Activated CD4-positive, alpha-beta T cell treated with anti-CD3 and anti-CD28 coated beads, Interleukin-2, amount 10 ng/mL, durations not matched to agents 24 days and 14 days (primary cell): ENCODE measurements around the gene RSPRY1. TPM values are rescaled to one million over a fixed set of nuclear protein-coding genes. Genes with fewer than 3 reads are reported as not detected.
"Not testable (repeated sequence)": the region's sequence is repeated elsewhere in the genome, so short reads cannot be mapped to it uniquely, and the experiment has no call there.

Experiments used
- DNase-seq: peaks from one replicate; pipeline ENCODE4 v3.0.0; 2022
- H3K27ac Mint-ChIP-seq: one replicate; pipeline ENCODE4 v1.8.0; 2022; ENCODE audit warnings: mild to moderate bottlenecking, mixed read lengths
- H3K27me3 Mint-ChIP-seq: one replicate; pipeline ENCODE4 v1.8.0; 2022; ENCODE audit warnings: mixed read lengths
- H3K36me3 Mint-ChIP-seq: one replicate; pipeline ENCODE4 v1.8.0; 2022; ENCODE audit warnings: low read depth, mild to moderate bottlenecking, mixed read lengths
- H3K4me1 Mint-ChIP-seq: one replicate; pipeline ENCODE4 v1.8.0; 2021; ENCODE audit warnings: mixed read lengths
- H3K4me3 Mint-ChIP-seq: one replicate; pipeline ENCODE4 v1.8.0; 2022; ENCODE audit warnings: mild to moderate bottlenecking, moderate library complexity, mixed read lengths
- H3K9me3 Mint-ChIP-seq: one replicate; pipeline ENCODE4 v1.8.0; 2021; ENCODE audit warnings: mixed read lengths
- intact Hi-C: fragments of 100-400 bp; cut with micrococcal nuclease; formaldehyde crosslinking; loops from one replicate; pipeline ENCODE4 v1.15.1; 2023
- total RNA-seq: library from RNA; stranded (reverse); gene quantifications from 2 replicates; pipeline ENCODE4 v1.2.3, GENCODE V29; 2022

RSPRY1 gene
- total RNA-seq, 1 donor from 2014 or later: 36.6 TPM

GRCh38 chr16:57186872-57187854 is 1.0 kb downstream of the RSPRY1 start:
- H3K36me3 Mint-ChIP-seq: peaks cover 14% of the 10 kb centered on the region

GRCh38 chr16:57187902-57188710 is 2.0 kb downstream of the RSPRY1 start:
- Mint-ChIP-seq H3K36me3 (peaks cover 14% of the 10 kb centered on the region), H3K4me1 (peaks cover 32% of the 10 kb centered on the region), H3K4me3 (peak overlapping the region; percentile 97)
- H3K9me3 Mint-ChIP-seq, H3K27ac Mint-ChIP-seq, H3K27me3 Mint-ChIP-seq, DNase-seq: not testable (repeated sequence)
- intact Hi-C loops: loop anchor here (5.0 to 10.0 kb wide), 4 partner anchors 97 to 733 kb away; partner anchors contain the start of genes CCDC102A, NUDT21, OGFOD1 and PLLP

More at GRCh38 chr16:57186872-57187854, 1.0 kb downstream of the RSPRY1 start:
- peaks cover 2% of the 10 kb centered on the region for H3K27me3 Mint-ChIP-seq
- H3K9me3 Mint-ChIP-seq: no peaks in the 10 kb centered on the region
- intact Hi-C loops: loop anchor here (1.0 to 10.0 kb wide), 6 partner anchors 58 to 732 kb away; partner anchors contain the start of genes ARL2BP, CCDC102A, CIAPIN1 and COQ9
- peak overlapping the region; percentile 98 for H3K27ac Mint-ChIP-seq
- peak; percentile 78 for DNase-seq
- peaks cover 32% of the 10 kb centered on the region for H3K4me1 Mint-ChIP-seq
- H3K4me3 Mint-ChIP-seq: peak overlapping the region; percentile 97

- H3K36me3 Mint-ChIP-seq: peaks cover 14% of the 10 kb centered on the region
- H3K9me3 Mint-ChIP-seq: no peaks in the 10 kb centered on the region
- no peak for DNase-seq
- peaks cover 2% of the 10 kb centered on the region for H3K27me3 Mint-ChIP-seq
- intact Hi-C loops: loop anchor here (5.0 to 10.0 kb wide), 4 partner anchors 96 to 734 kb away; partner anchors contain the start of genes CCDC102A, NUDT21, OGFOD1 and PLLP
- no peak overlapping the region for H3K27ac Mint-ChIP-seq
- peaks cover 33% of the 10 kb centered on the region for H3K4me1 Mint-ChIP-seq
- no peak overlapping the region for H3K4me3 Mint-ChIP-seq
These were observed 2.5 kb downstream of the RSPRY1 start for GRCh38 chr16:57188711-57189002.

DNA sequence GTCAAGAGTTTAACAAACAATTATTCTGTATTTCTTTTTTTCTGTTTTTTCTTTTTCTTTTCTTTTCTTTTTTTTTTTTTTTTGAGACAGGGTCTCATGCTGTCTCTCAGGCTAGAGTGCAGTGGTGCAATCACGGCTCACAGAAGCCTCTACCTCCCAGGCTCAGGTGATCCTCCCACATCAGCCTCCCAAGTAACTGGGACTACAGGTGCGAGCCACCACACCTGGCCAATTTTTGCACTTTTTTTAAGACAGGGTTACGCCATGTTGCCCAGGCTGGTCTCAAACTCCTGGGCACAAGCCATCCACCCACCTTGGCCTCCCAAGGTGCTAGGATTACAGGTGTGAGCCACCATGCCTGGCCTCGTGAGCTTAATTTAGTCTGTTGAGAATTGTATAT is 3.4 kb downstream of the RSPRY1 start:
- intact Hi-C loops: loop anchor here (5.0 to 10.0 kb wide), 4 partner anchors 95 to 735 kb away; partner anchors contain the start of genes CCDC102A, NUDT21, OGFOD1 and PLLP
- H3K27ac Mint-ChIP-seq, DNase-seq, H3K9me3 Mint-ChIP-seq, H3K27me3 Mint-ChIP-seq, H3K4me3 Mint-ChIP-seq: not testable (repeated sequence)
- peaks cover 32% of the 10 kb centered on the region for H3K4me1 Mint-ChIP-seq
- peaks cover 14% of the 10 kb centered on the region for H3K36me3 Mint-ChIP-seq

- no peaks in the 10 kb centered on the region for H3K9me3 Mint-ChIP-seq
- no peak overlapping the region for H3K27ac Mint-ChIP-seq
- no peak for DNase-seq
- peaks cover 2% of the 10 kb centered on the region for H3K27me3 Mint-ChIP-seq
- H3K4me3 Mint-ChIP-seq: no peak overlapping the region
- peaks cover 28% of the 10 kb centered on the region for H3K4me1 Mint-ChIP-seq
- intact Hi-C loops: no loop called here
- peaks cover 14% of the 10 kb centered on the region for H3K36me3 Mint-ChIP-seq
These were observed 4.0 kb downstream of the RSPRY1 start for GRCh38 chr16:57190136-57190535.

DNA sequence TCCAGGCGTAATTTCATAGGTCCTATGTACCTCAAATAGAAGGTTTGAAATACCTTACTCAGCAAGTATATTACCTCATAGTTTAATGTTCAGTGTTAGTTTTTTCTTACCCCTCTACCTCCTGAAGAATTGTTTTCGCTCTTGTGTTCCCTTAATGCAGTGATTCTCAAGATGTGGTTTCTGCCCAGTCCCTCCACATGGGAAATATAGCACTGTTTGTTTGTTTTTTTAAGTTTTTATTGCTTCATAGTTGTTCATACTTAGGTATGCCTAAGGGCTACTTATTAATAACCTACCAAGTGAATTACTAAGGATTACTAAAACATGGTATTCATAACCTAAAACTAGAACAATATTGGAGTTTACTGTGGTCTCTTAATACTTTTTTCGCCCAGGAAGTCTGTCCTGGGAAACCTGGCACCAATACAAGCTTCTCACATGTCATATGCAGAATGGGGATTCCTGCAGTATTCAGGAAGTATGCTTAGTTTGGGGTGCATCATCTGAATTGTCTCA is 5.0 kb downstream of the RSPRY1 start:
- no peak for DNase-seq
- H3K27ac Mint-ChIP-seq: no peak overlapping the region
- peaks cover 26% of the 10 kb centered on the region for H3K4me1 Mint-ChIP-seq
- intact Hi-C loops: no loop called here
- peaks cover 10% of the 10 kb centered on the region for H3K36me3 Mint-ChIP-seq
- H3K9me3 Mint-ChIP-seq: no peaks in the 10 kb centered on the region
- no peak overlapping the region for H3K4me3 Mint-ChIP-seq
- no peaks in the 10 kb centered on the region for H3K27me3 Mint-ChIP-seq

GRCh38 chr16:57192146-57192545 is 6.0 kb downstream of the RSPRY1 start:
- Mint-ChIP-seq H3K9me3 (no peaks in the 10 kb centered on the region), H3K27ac (no peak overlapping the region), H3K4me3 (no peak overlapping the region), H3K36me3 (peaks cover 10% of the 10 kb centered on the region), H3K27me3 (no peaks in the 10 kb centered on the region), H3K4me1 (peaks cover 24% of the 10 kb centered on the region)
- no peak for DNase-seq
- intact Hi-C loops: no loop called here

GRCh38 chr16:57192720-57193486 is 6.8 kb downstream of the RSPRY1 start:
- Mint-ChIP-seq H3K36me3 (peaks cover 10% of the 10 kb centered on the region), H3K27ac (no peak overlapping the region), H3K9me3 (no peaks in the 10 kb centered on the region), H3K4me1 (peaks cover 20% of the 10 kb centered on the region), H3K4me3 (no peak overlapping the region), H3K27me3 (no peaks in the 10 kb centered on the region)
- no peak for DNase-seq
- intact Hi-C loops: no loop called here

GRCh38 chr16:57194512-57194911 is 8.4 kb downstream of the RSPRY1 start:
- intact Hi-C loops: no loop called here
- Mint-ChIP-seq H3K4me3 (no peak overlapping the region), H3K27ac (no peak overlapping the region), H3K9me3 (no peaks in the 10 kb centered on the region), H3K4me1 (peaks cover 14% of the 10 kb centered on the region), H3K27me3 (no peaks in the 10 kb centered on the region), H3K36me3 (peaks cover 14% of the 10 kb centered on the region)
- no peak for DNase-seq

- intact Hi-C loops: no loop called here
- Mint-ChIP-seq H3K36me3 (peaks cover 10% of the 10 kb centered on the region), H3K4me1 (peaks cover 11% of the 10 kb centered on the region), H3K27ac (no peak overlapping the region), H3K27me3 (no peaks in the 10 kb centered on the region), H3K4me3 (no peak overlapping the region), H3K9me3 (no peaks in the 10 kb centered on the region)
- DNase-seq: no peak
These were observed 10.2 kb downstream of the RSPRY1 start for GRCh38 chr16:57196286-57196685.

DNA sequence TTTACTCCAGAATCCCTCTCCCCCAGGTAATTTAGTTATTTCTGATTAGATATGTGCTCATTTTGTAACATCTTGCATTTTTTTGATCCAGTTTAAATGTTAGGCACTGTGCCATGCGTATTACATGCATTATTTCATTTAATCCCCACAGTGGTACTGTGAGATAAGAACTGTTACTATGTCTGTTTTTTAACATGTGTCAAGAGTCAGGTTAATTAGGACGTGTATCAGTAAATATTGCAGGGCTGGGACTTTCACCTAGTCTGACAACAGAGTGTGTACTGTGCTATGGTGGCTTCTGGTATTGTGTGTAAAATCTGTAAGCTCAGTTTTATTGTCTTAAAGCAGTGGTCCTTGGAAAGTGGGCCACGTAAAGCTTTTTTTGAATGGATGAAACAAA is 10.6 kb downstream of the RSPRY1 start:
- DNase-seq: no peak
- H3K27ac Mint-ChIP-seq: no peak overlapping the region
- H3K4me1 Mint-ChIP-seq: peaks cover 11% of the 10 kb centered on the region
- H3K4me3 Mint-ChIP-seq: no peak overlapping the region
- peaks cover 10% of the 10 kb centered on the region for H3K36me3 Mint-ChIP-seq
- H3K27me3 Mint-ChIP-seq: no peaks in the 10 kb centered on the region
- H3K9me3 Mint-ChIP-seq: no peaks in the 10 kb centered on the region
- intact Hi-C loops: no loop called here

DNA sequence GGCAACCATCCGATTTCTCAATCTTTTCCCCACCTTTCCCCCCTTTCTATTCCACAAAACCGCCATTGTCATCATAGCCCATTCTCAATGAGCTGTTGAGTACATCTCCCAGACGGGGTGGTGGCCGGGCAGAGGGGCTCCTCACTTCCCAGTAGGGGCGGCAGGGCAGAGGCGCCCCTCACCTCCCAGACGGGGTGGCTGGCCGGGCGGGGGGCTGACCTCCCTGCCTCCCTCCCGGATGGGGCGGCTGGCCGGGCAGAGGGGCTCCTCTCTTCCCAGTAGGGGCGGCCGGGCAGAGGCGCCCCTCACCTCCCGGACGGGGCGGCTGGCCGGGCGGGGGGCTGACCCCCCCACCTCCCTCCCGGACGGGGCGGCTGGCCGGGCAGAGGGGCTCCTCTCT is 14.2 kb downstream of the RSPRY1 start:
- H3K9me3 Mint-ChIP-seq, H3K4me3 Mint-ChIP-seq, H3K27me3 Mint-ChIP-seq, H3K27ac Mint-ChIP-seq, H3K4me1 Mint-ChIP-seq, DNase-seq, intact Hi-C loops: not testable (repeated sequence)
- H3K36me3 Mint-ChIP-seq: peaks cover 19% of the 10 kb centered on the region

DNA sequence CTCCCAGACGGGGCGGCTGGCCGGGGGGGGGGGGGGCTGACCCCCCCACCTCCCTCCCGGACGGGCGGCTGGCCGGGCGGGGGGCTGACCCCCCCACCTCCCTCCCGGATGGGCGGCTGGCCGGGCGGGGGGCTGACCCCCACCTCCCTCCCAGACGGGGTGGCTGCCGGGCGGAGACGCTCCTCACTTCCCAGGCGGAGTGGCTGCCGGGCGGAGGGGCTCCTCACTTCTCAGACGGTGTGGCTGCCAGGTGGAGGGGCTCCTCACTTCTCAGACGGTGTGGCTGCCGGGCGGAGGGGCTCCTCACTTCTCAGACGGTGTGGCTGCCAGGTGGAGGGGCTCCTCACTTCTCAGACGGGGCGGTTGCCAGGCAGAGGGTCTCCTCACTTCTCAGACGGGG is 14.8 kb downstream of the RSPRY1 start:
- intact Hi-C loops, DNase-seq, H3K27ac Mint-ChIP-seq, H3K9me3 Mint-ChIP-seq, H3K27me3 Mint-ChIP-seq, H3K4me1 Mint-ChIP-seq, H3K4me3 Mint-ChIP-seq: not testable (repeated sequence)
- H3K36me3 Mint-ChIP-seq: peaks cover 24% of the 10 kb centered on the region
